ENCODE data around the gene CTSH. TPM values are rescaled to one million over a fixed set of nuclear protein-coding genes. Genes with fewer than 3 reads are reported as not detected.
A peak's percentile ranks its signal among the peaks of the same experiment; 100 is the strongest.

CTSH gene
- total and polyA plus RNA-seq, 2 donors (not counting 1 experiment from before 2014, with no cell fraction given), result 5.3 to 6.9 TPM

- no peak overlapping the region for H3K4me3 ChIP-seq (replicated peaks in 1 of 4; ENCODE audit: control extremely low read depth in 1 of 4, insufficient read depth in 1 of 4, low read depth in 3 of 4, low read length in 4 of 4)
- H4K20me1 ChIP-seq (ENCODE audit: control insufficient read depth, extremely low read depth, insufficient read depth, low read length), result no peaks in the 10 kb centered on the region
- no peak overlapping the region for H3K9ac ChIP-seq (ENCODE audit: insufficient read depth, low read length)
- no peak overlapping the region for H2AFZ ChIP-seq (ENCODE audit: low read length)
- H3K79me2 ChIP-seq (ENCODE audit: control insufficient read depth, insufficient read depth, low read length), result peaks cover 9% of the 10 kb centered on the region
- no peaks in the 10 kb centered on the region for H3K27me3 ChIP-seq (ENCODE audit: control insufficient read depth, insufficient read depth, low read length)
- peaks cover 5% of the 10 kb centered on the region for H3K4me1 ChIP-seq (ENCODE audit: control insufficient read depth, extremely low read depth, insufficient read depth, low read length)
- DNase-seq (ENCODE audit: low read depth in 2 of 2), result peak in 1 of 2 donors; percentile 49
- no peak overlapping the region for H3K27ac ChIP-seq (ENCODE audit: insufficient read depth, low read length)
- no peaks in the 10 kb centered on the region for H3K9me3 ChIP-seq (ENCODE audit: control insufficient read depth, insufficient read depth, low read depth, low read length)
- no peak for TF ChIP-seq EZH2 (IDR thresholded peaks at IDR 0.05; ENCODE audit: low read length, missing control alignments)
- TF ChIP-seq CTCF (conservative IDR thresholded peaks at IDR 0.05 in 1 of 2, IDR thresholded peaks at IDR 0.05 in 1 of 2; ENCODE audit: low read depth in 1 of 2, low read length in 2 of 2), result no peak
- H3K4me2 ChIP-seq (ENCODE audit: extremely low read depth, insufficient read depth, low read length), result no peak overlapping the region
- H3K36me3 ChIP-seq (ENCODE audit: control insufficient read depth, insufficient read depth, low read length), result peaks cover 18% of the 10 kb centered on the region
Observed at GRCh38 chr15:78915341-78916087, 29.3 kb downstream of the CTSH start.

- H3K79me2 ChIP-seq (ENCODE audit: control insufficient read depth, insufficient read depth, low read length), result peaks cover 15% of the 10 kb centered on the region
- H2AFZ ChIP-seq (ENCODE audit: low read length), result no peak overlapping the region
- no peaks in the 10 kb centered on the region for H3K9me3 ChIP-seq (ENCODE audit: control insufficient read depth, insufficient read depth, low read depth, low read length)
- no peaks in the 10 kb centered on the region for H3K27me3 ChIP-seq (ENCODE audit: control insufficient read depth, insufficient read depth, low read length)
- no peak overlapping the region for H3K9ac ChIP-seq (ENCODE audit: insufficient read depth, low read length)
- no peak overlapping the region for H3K4me2 ChIP-seq (ENCODE audit: extremely low read depth, insufficient read depth, low read length)
- H4K20me1 ChIP-seq (ENCODE audit: control insufficient read depth, extremely low read depth, insufficient read depth, low read length), result no peaks in the 10 kb centered on the region
- peaks cover 8% of the 10 kb centered on the region for H3K4me1 ChIP-seq (ENCODE audit: control insufficient read depth, extremely low read depth, insufficient read depth, low read length)
- H3K4me3 ChIP-seq (replicated peaks in 1 of 4; ENCODE audit: control extremely low read depth in 1 of 4, insufficient read depth in 1 of 4, low read depth in 3 of 4, low read length in 4 of 4), result no peak overlapping the region
- no peak overlapping the region for H3K27ac ChIP-seq (ENCODE audit: insufficient read depth, low read length)
- DNase-seq (ENCODE audit: low read depth in 2 of 2), result peak; percentile 23 to 39
- H3K36me3 ChIP-seq (ENCODE audit: control insufficient read depth, insufficient read depth, low read length), result peaks cover 23% of the 10 kb centered on the region
- TF ChIP-seq CTCF (conservative IDR thresholded peaks at IDR 0.05 in 1 of 2, IDR thresholded peaks at IDR 0.05 in 1 of 2; ENCODE audit: low read depth in 1 of 2, low read length in 2 of 2) (peak; percentile 42 to 45), EZH2 (IDR thresholded peaks at IDR 0.05; ENCODE audit: low read length, missing control alignments) (no peak)
Observed at GRCh38 chr15:78914027-78914764, 30.6 kb downstream of the CTSH start.

GRCh38 chr15:78913012-78913411, 31.8 kb downstream of the CTSH start:
- H3K79me2 ChIP-seq (ENCODE audit: control insufficient read depth, insufficient read depth, low read length), result peaks cover 18% of the 10 kb centered on the region
- H3K9me3 ChIP-seq (ENCODE audit: control insufficient read depth, insufficient read depth, low read depth, low read length), result no peaks in the 10 kb centered on the region
- H3K9ac ChIP-seq (ENCODE audit: insufficient read depth, low read length), result no peak overlapping the region
- H2AFZ ChIP-seq (ENCODE audit: low read length), result no peak overlapping the region
- H3K27me3 ChIP-seq (ENCODE audit: control insufficient read depth, insufficient read depth, low read length), result no peaks in the 10 kb centered on the region
- H3K4me2 ChIP-seq (ENCODE audit: extremely low read depth, insufficient read depth, low read length), result no peak overlapping the region
- DNase-seq (ENCODE audit: low read depth in 2 of 2), result no peak
- TF ChIP-seq CTCF (conservative IDR thresholded peaks at IDR 0.05 in 1 of 2, IDR thresholded peaks at IDR 0.05 in 1 of 2; ENCODE audit: low read depth in 1 of 2, low read length in 2 of 2) (no peak), EZH2 (IDR thresholded peaks at IDR 0.05; ENCODE audit: low read length, missing control alignments) (no peak)
- H4K20me1 ChIP-seq (ENCODE audit: control insufficient read depth, extremely low read depth, insufficient read depth, low read length), result no peaks in the 10 kb centered on the region
- H3K4me3 ChIP-seq (replicated peaks in 1 of 4; ENCODE audit: control extremely low read depth in 1 of 4, insufficient read depth in 1 of 4, low read depth in 3 of 4, low read length in 4 of 4), result no peak overlapping the region
- no peak overlapping the region for H3K27ac ChIP-seq (ENCODE audit: insufficient read depth, low read length)
- H3K4me1 ChIP-seq (ENCODE audit: control insufficient read depth, extremely low read depth, insufficient read depth, low read length), result peaks cover 8% of the 10 kb centered on the region
- H3K36me3 ChIP-seq (ENCODE audit: control insufficient read depth, insufficient read depth, low read length), result peaks cover 23% of the 10 kb centered on the region
